ENCODE measurements around the gene PPP1R1B.

Gene PPP1R1B

GRCh38 chr17:39683295-39683939, 56.7 kb downstream of the PPP1R1B start:
- Histone ChIP-seq H3K4me1 (ENCODE audit: low read length) (peaks cover 5% of the 10 kb centered on the region; the same call in 1 of the 2 replicates), H3K27me3 (replicated peaks; ENCODE audit: insufficient read depth, low read length) (no peaks in the 10 kb centered on the region), H3K9me3 (replicated peaks; ENCODE audit: insufficient read depth, low read length) (no peaks in the 10 kb centered on the region), H3K9ac (ENCODE audit: low read length) (no peak overlapping the region), H3K4me2 (ENCODE audit: low read depth, low read length) (no peak overlapping the region), H3K27ac (ENCODE audit: low read length) (no peak overlapping the region), H3F3A (ENCODE audit: insufficient read depth, low read length) (peaks cover 16% of the 10 kb centered on the region), H4K20me1 (ENCODE audit: insufficient read depth, low read length) (no peaks in the 10 kb centered on the region), H3K4me3 (ENCODE audit: low read length) (no peak overlapping the region), H3K36me3 (replicated peaks; ENCODE audit: insufficient read depth, low read length) (no peaks in the 10 kb centered on the region), H3K79me2 (ENCODE audit: low read length) (no peaks in the 10 kb centered on the region), H2AFZ (ENCODE audit: low read length) (no peak overlapping the region), H3K9me2 (replicated peaks; ENCODE audit: insufficient read depth, low read length) (no peaks in the 10 kb centered on the region)
- DNase-seq = no peak
- no peak for TF ChIP-seq EZH2 (optimal IDR thresholded peaks at IDR 0.05; ENCODE audit: low read depth, low read length)
- no peak for TF ChIP-seq CTCF (IDR thresholded peaks at IDR 0.05; ENCODE audit: low read length)
- TF ChIP-seq EZH2phosphoT487 (IDR thresholded peaks at IDR 0.05; ENCODE audit: low read length) = no peak

- H2AFZ ChIP-seq (ENCODE audit: low read length) = no peak overlapping the region
- H3F3A ChIP-seq (ENCODE audit: insufficient read depth, low read length) = peaks cover 19% of the 10 kb centered on the region
- H3K9ac ChIP-seq (ENCODE audit: low read length) = no peak overlapping the region
- H3K4me3 ChIP-seq (ENCODE audit: low read length) = no peak overlapping the region
- no peak overlapping the region for H3K4me2 ChIP-seq (ENCODE audit: low read depth, low read length)
- no peaks in the 10 kb centered on the region for H3K79me2 ChIP-seq (ENCODE audit: low read length)
- no peaks in the 10 kb centered on the region for H3K27me3 ChIP-seq (replicated peaks; ENCODE audit: insufficient read depth, low read length)
- H3K9me2 ChIP-seq (replicated peaks; ENCODE audit: insufficient read depth, low read length) = no peaks in the 10 kb centered on the region
- H4K20me1 ChIP-seq (ENCODE audit: insufficient read depth, low read length) = no peaks in the 10 kb centered on the region
- H3K36me3 ChIP-seq (replicated peaks; ENCODE audit: insufficient read depth, low read length) = no peaks in the 10 kb centered on the region
- H3K9me3 ChIP-seq (replicated peaks; ENCODE audit: insufficient read depth, low read length) = no peaks in the 10 kb centered on the region
- TF ChIP-seq EZH2phosphoT487 (IDR thresholded peaks at IDR 0.05; ENCODE audit: low read length) = no peak
- H3K4me1 ChIP-seq (ENCODE audit: low read length) = peaks cover 11% of the 10 kb centered on the region; the same call in 1 of the 2 replicates
- no peak overlapping the region for H3K27ac ChIP-seq (ENCODE audit: low read length)
- DNase-seq = no peak
These were observed 57.8 kb downstream of the PPP1R1B start for GRCh38 chr17:39684369-39685192.

Measured in MM.1S (cell line).